PC-9 (cell line): ENCODE data around the gene ACSL3. TPM values are rescaled to one million over a fixed set of nuclear protein-coding genes. Genes with fewer than 3 reads are reported as not detected.

Experiments used
- BruUV-seq: library from RNA; stranded (reverse); fragments of 400-500 nt; replicated peaks from 2 replicates; lab custom pipeline; 2021; lab: Mats Ljungman, UMichigan
- CTCF ChIA-PET: fragments of 300-600 bp; sonication (Branson Sonifier 250); formaldehyde crosslinking; loops from one replicate; lab custom pipeline; 2022; ENCODE audit warnings: antibody characterized with exemption; lab: Charles Lee
- POLR2A ChIA-PET: fragments of 300-600 bp; sonication (Branson Sonifier 250); formaldehyde crosslinking; loops from one replicate; lab custom pipeline; 2022; ENCODE audit warnings: antibody characterized with exemption; ENCODE audit not compliant: unreplicated experiment; lab: Charles Lee
- DNase-seq, 2 experiments: peaks; one replicate each; pipeline versions ENCODE4 v3.0.0 to v3.0.0-alpha.2; 2015 to 2022; ENCODE audit warnings: mixed read lengths in 1 of 2
- H2AFZ ChIP-seq: fragments of 200-600 bp; sonication (generic); 2 replicates; pipeline ENCODE4 v1.8.1; 2017; ENCODE audit warnings: antibody characterized with exemption
- H3F3A ChIP-seq: fragments of 200-600 bp; sonication (generic); 2 replicates; pipeline ENCODE4 v1.8.1; 2017; ENCODE audit warnings: antibody characterized with exemption, mild to moderate bottlenecking, low read depth; ENCODE audit not compliant: insufficient read depth
- H3K27ac ChIP-seq: fragments of 200-600 bp; sonication (generic); 2 replicates; pipeline ENCODE4 v1.6.1; 2016; ENCODE audit warnings: mixed run types
- H3K27me3 ChIP-seq: fragments of 200-600 bp; sonication (generic); 2 replicates; pipeline ENCODE4 v1.6.1; 2016; ENCODE audit warnings: low read depth, mixed run types; ENCODE audit not compliant: insufficient read depth
- H3K36me3 ChIP-seq: fragments of 200-600 bp; sonication (generic); 2 replicates; pipeline ENCODE4 v1.6.1; 2016; ENCODE audit warnings: low read depth, mixed run types
- H3K4me1 ChIP-seq: fragments of 200-600 bp; sonication (generic); replicated peaks from 2 replicates; pipeline ENCODE4 v1.6.1; 2016; ENCODE audit warnings: mixed run types; ENCODE audit not compliant: insufficient read depth
- H3K4me2 ChIP-seq: fragments of 200-600 bp; sonication (generic); 2 replicates; pipeline ENCODE4 v1.6.1; 2017; ENCODE audit warnings: mixed run types
- H3K4me3 ChIP-seq: fragments of 200-600 bp; sonication (generic); 2 replicates; pipeline ENCODE4 v1.6.1; 2016; ENCODE audit warnings: mixed run types
- H3K79me2 ChIP-seq: fragments of 200-600 bp; sonication (generic); 2 replicates; pipeline ENCODE4 v1.6.1; 2017; ENCODE audit warnings: low read depth, mixed run types
- H3K9me2 ChIP-seq: fragments of 200-600 bp; sonication (generic); 2 replicates; pipeline ENCODE4 v1.8.1; 2017; ENCODE audit warnings: mild to moderate bottlenecking; ENCODE audit not compliant: insufficient read depth
- H3K9me3 ChIP-seq: fragments of 200-600 bp; sonication (generic); 2 replicates; pipeline ENCODE4 v1.8.1; 2016; ENCODE audit warnings: low read depth; ENCODE audit not compliant: insufficient read depth
- H4K20me1 ChIP-seq: fragments of 200-600 bp; sonication (generic); 2 replicates; pipeline ENCODE4 v1.8.1; 2017; ENCODE audit not compliant: insufficient read depth
- EZH2 ChIP-seq: fragments of 200-600 bp; sonication (generic); IDR thresholded peaks from 2 replicates; pipeline ENCODE4 v1.8.0; 2017; ENCODE audit warnings: antibody characterized with exemption, low read depth
- intact Hi-C: fragments of 100-400 bp; cut with micrococcal nuclease; formaldehyde crosslinking; loops from one replicate; pipeline ENCODE4 v1.10.0; 2022; ENCODE audit not compliant: unreplicated experiment
- total RNA-seq: library from RNA; stranded (reverse); gene quantifications from 2 replicates; pipeline ENCODE4 v1.2.3, GENCODE V29; 2021
- TF ChIP-seq, protein P1 (sequence below): fragments of 200-600 bp; sonication (generic); conservative IDR thresholded peaks from 2 replicates; pipeline ENCODE4 v1.6.1; 2017; ENCODE audit warnings: mixed run types, antibody characterized with exemption, mild to moderate bottlenecking, moderate library complexity

ACSL3 gene
- total RNA-seq, 1 experiment from 2014 or later, result 446 TPM

DNA sequence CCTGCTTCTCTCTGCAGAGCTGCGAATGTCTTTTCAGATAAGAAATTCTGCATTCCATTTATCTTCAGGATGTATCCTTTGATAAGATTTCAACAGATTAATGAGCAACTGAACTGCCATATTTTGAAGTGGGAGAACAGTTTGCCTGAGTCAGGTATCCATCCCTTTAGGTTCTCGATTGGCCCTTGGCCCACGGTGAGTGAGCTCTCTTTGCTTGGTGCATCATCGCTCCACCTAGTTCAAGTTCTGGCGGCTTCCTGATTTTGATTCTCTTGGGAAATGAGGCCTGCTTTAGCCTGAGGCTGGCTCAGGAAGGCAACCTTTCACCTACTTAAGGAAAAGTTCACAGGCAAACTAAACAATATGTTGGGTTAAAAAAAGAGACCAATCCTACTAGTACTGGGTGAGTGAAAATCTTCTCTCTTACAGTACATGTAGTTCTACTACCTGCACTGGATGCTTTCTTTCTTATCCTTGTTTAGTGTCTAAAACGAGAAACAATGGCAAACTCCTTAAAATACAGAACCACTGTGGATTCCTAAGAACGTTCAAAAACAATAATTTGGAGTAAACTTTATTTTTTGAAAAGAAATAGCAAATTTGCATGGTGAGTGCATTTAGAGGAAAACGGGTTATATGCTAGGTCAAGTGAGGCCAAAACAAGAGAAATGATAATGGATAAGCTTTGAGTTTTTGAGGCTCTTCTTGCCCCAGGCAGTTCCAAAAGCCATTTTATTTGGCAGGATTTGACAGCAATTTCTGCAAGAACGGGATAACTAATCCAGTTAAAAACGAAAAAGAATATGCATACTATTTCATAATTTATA is 837 bp upstream of the ACSL3 start:
- no peaks in the 10 kb centered on the region for H3K27me3 ChIP-seq
- peaks cover 58% of the 10 kb centered on the region for H3K4me1 ChIP-seq
- no peaks in the 10 kb centered on the region for H3K9me2 ChIP-seq
- CTCF ChIA-PET, result interaction anchor here (0.5 to 1.5 kb wide), 6 partner anchors 15 to 151 kb away, joined by 3 to 9 read pairs (median 4); no protein-coding TSS in a partner anchor
- H3K27ac ChIP-seq, result peak overlapping the region; percentile 90
- H3K4me3 ChIP-seq, result peak overlapping the region; percentile 83
- peak; percentile 86 to 99 for DNase-seq
- POLR2A ChIA-PET, result interaction anchor here (0.5 to 2.1 kb wide), 8 partner anchors 9 to 1157 kb away, joined by 3 to 8 read pairs (median 4); no protein-coding TSS in a partner anchor
- H4K20me1 ChIP-seq, result peaks cover 36% of the 10 kb centered on the region
- H3K9me3 ChIP-seq, result no peaks in the 10 kb centered on the region
- intact Hi-C loops, result loop anchor here (1.0 kb wide), 7 partner anchors 12 to 151 kb away; no protein-coding TSS in a partner anchor
- H3K36me3 ChIP-seq, result peaks cover 2% of the 10 kb centered on the region; the same call in 1 of the 2 replicates
- H2AFZ ChIP-seq, result peak overlapping the region; percentile 2; the same call in 1 of the 2 replicates
- TF ChIP-seq, protein P1, sequence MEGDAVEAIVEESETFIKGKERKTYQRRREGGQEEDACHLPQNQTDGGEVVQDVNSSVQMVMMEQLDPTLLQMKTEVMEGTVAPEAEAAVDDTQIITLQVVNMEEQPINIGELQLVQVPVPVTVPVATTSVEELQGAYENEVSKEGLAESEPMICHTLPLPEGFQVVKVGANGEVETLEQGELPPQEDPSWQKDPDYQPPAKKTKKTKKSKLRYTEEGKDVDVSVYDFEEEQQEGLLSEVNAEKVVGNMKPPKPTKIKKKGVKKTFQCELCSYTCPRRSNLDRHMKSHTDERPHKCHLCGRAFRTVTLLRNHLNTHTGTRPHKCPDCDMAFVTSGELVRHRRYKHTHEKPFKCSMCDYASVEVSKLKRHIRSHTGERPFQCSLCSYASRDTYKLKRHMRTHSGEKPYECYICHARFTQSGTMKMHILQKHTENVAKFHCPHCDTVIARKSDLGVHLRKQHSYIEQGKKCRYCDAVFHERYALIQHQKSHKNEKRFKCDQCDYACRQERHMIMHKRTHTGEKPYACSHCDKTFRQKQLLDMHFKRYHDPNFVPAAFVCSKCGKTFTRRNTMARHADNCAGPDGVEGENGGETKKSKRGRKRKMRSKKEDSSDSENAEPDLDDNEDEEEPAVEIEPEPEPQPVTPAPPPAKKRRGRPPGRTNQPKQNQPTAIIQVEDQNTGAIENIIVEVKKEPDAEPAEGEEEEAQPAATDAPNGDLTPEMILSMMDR, result no peak
- TF ChIP-seq EZH2, result no peak
- peaks cover 61% of the 10 kb centered on the region for H3F3A ChIP-seq
- TSS peak; percentile 78 for BruUV-seq
- peaks cover 48% of the 10 kb centered on the region for H3K79me2 ChIP-seq
- peak overlapping the region; percentile 82 for H3K4me2 ChIP-seq

- Histone ChIP-seq H3K4me1 (peaks cover 65% of the 10 kb centered on the region), H3K4me2 (peak overlapping the region; percentile 93), H3K36me3 (peaks cover 8% of the 10 kb centered on the region; the same call in 1 of the 2 replicates), H3K4me3 (peak overlapping the region; percentile 83), H4K20me1 (peaks cover 51% of the 10 kb centered on the region), H3F3A (peaks cover 73% of the 10 kb centered on the region), H3K9me2 (no peaks in the 10 kb centered on the region), H3K27me3 (no peaks in the 10 kb centered on the region), H3K79me2 (peaks cover 63% of the 10 kb centered on the region), H3K27ac (peak overlapping the region; percentile 72), H3K9me3 (no peaks in the 10 kb centered on the region), H2AFZ (no peak overlapping the region)
- TSS peak; percentile 36 for BruUV-seq
- ChIA-PET CTCF (interaction anchor here (0.6 to 2.8 kb wide), 8 partner anchors 16 to 154 kb away, joined by 3 to 12 read pairs (median 6); no protein-coding TSS in a partner anchor), POLR2A (interaction anchor here (0.5 to 2.1 kb wide), 6 partner anchors 19 to 738 kb away, joined by 3 to 19 read pairs (median 6); no protein-coding TSS in a partner anchor)
- no peak for DNase-seq
- no peak for TF ChIP-seq EZH2
- TF ChIP-seq, protein P1, result no peak; the same call in 1 of the 2 replicates
- intact Hi-C loops, result loop anchor here (2.0 kb wide), 1 partner anchor 57 kb away; no protein-coding TSS in a partner anchor
These were observed 722 bp downstream of the ACSL3 start for GRCh38 chr2:222861411-222862105.
